ENCODE data around the gene LDLRAD4. TPM values are rescaled to one million over a fixed set of nuclear protein-coding genes. Genes with fewer than 3 reads are reported as not detected.
A peak's percentile ranks its signal among the peaks of the same experiment; 100 is the strongest.

LDLRAD4 gene
- total RNA-seq, 1 donor from 2014 or later: 20.4 TPM

DNA sequence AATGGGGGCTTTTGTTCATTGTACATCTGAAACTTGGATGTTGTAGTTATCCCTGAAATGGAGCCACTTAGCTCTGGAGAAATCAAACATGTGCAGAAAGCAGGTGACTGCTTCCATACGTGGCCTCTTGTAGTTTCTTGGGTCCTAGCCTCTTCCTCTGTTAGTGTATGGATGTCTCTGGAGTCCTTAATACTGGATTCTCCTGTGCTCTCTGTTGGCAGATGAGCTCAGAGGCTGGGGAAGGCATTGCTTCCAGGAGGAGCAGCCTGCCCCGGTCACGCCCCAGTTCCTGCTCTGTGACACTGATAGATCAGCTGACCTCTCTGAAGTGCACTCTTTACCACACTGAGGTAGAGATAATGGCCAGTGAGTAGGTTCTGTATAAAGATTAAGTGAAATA, 176.2 kb downstream of the LDLRAD4 start:
- TF ChIP-seq, protein P1, sequence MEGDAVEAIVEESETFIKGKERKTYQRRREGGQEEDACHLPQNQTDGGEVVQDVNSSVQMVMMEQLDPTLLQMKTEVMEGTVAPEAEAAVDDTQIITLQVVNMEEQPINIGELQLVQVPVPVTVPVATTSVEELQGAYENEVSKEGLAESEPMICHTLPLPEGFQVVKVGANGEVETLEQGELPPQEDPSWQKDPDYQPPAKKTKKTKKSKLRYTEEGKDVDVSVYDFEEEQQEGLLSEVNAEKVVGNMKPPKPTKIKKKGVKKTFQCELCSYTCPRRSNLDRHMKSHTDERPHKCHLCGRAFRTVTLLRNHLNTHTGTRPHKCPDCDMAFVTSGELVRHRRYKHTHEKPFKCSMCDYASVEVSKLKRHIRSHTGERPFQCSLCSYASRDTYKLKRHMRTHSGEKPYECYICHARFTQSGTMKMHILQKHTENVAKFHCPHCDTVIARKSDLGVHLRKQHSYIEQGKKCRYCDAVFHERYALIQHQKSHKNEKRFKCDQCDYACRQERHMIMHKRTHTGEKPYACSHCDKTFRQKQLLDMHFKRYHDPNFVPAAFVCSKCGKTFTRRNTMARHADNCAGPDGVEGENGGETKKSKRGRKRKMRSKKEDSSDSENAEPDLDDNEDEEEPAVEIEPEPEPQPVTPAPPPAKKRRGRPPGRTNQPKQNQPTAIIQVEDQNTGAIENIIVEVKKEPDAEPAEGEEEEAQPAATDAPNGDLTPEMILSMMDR (IDR thresholded peaks at IDR 0.05): no peak
- Mint-ChIP-seq H3K36me3 (ENCODE audit: unreplicated experiment) (no peaks in the 10 kb centered on the region), H3K4me1 (ENCODE audit: unreplicated experiment) (no peaks in the 10 kb centered on the region), H3K27me3 (ENCODE audit: unreplicated experiment) (peaks cover 18% of the 10 kb centered on the region), H3K9me3 (ENCODE audit: unreplicated experiment) (no peaks in the 10 kb centered on the region), H3K4me3 (ENCODE audit: unreplicated experiment) (no peak overlapping the region), H3K27ac (ENCODE audit: unreplicated experiment) (no peak overlapping the region)
- peak; percentile 59 for DNase-seq (ENCODE audit: extremely low spot score, unreplicated experiment)

DNA sequence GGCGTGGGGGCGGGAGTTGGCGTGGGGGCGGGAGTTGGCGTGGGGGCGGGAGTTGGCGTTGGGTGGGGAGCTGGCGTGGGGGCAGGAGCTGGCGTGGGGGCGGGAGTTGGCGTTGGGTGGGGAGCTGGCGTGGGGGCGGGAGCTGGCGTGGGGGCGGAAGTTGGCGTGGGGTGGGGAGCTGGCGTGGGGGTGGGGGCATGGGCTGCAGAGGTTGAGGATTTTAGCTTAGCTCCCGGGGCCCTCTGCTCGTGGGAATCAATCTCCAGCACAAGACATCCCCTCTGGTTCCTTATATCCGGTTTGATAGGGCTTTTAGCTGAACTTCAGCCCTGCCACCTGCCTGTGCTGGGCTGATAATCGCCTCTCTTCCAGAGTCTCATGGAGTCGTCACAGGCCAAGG, 177.0 kb downstream of the LDLRAD4 start:
- no peak overlapping the region for H3K4me3 Mint-ChIP-seq (ENCODE audit: unreplicated experiment)
- DNase-seq (ENCODE audit: extremely low spot score, unreplicated experiment): peak; percentile 53
- H3K9me3 Mint-ChIP-seq (ENCODE audit: unreplicated experiment): no peaks in the 10 kb centered on the region
- no peaks in the 10 kb centered on the region for H3K36me3 Mint-ChIP-seq (ENCODE audit: unreplicated experiment)
- H3K27ac Mint-ChIP-seq (ENCODE audit: unreplicated experiment): no peak overlapping the region
- TF ChIP-seq, protein P1 (IDR thresholded peaks at IDR 0.05): no peak
- H3K27me3 Mint-ChIP-seq (ENCODE audit: unreplicated experiment): peaks cover 18% of the 10 kb centered on the region
- no peaks in the 10 kb centered on the region for H3K4me1 Mint-ChIP-seq (ENCODE audit: unreplicated experiment)

DNA sequence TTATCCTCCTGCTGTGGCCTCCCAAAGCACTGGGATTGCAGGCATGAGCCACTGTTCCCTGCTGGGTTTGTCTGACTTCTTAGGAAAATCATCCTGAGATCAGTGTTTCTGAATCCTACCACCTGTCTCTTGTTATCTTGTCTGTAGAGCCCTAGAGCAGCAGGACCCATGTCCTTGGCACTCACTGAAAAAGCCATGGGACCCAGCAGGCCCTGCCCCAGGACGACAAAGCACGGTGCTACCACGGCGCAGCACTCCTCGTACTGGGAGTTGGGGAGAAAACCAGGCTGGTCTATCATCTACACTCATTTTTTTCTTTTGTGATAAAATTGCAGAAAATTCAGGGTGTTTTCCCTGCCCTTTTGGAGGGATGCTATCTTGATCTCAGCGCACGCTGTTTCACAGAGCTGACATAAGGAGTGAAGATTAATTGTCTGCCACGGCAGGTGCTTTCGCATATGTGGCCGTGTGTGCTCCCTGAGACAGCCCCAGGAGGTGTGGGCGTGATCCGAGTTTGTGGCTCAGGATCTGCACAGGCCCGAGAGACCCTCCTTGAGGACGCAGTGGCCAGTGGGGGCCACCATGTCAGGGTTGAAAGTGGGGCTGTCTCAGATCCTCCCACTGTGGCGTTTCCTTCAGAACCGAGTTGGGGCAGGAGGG, 179.1 kb downstream of the LDLRAD4 start:
- no peak overlapping the region for H3K27ac Mint-ChIP-seq (ENCODE audit: unreplicated experiment)
- no peaks in the 10 kb centered on the region for H3K36me3 Mint-ChIP-seq (ENCODE audit: unreplicated experiment)
- no peaks in the 10 kb centered on the region for H3K4me1 Mint-ChIP-seq (ENCODE audit: unreplicated experiment)
- no peak overlapping the region for H3K4me3 Mint-ChIP-seq (ENCODE audit: unreplicated experiment)
- DNase-seq (ENCODE audit: extremely low spot score, unreplicated experiment): peak; percentile 77
- TF ChIP-seq, protein P1 (IDR thresholded peaks at IDR 0.05): no peak
- H3K9me3 Mint-ChIP-seq (ENCODE audit: unreplicated experiment): no peaks in the 10 kb centered on the region
- peaks cover 15% of the 10 kb centered on the region for H3K27me3 Mint-ChIP-seq (ENCODE audit: unreplicated experiment)

DNA sequence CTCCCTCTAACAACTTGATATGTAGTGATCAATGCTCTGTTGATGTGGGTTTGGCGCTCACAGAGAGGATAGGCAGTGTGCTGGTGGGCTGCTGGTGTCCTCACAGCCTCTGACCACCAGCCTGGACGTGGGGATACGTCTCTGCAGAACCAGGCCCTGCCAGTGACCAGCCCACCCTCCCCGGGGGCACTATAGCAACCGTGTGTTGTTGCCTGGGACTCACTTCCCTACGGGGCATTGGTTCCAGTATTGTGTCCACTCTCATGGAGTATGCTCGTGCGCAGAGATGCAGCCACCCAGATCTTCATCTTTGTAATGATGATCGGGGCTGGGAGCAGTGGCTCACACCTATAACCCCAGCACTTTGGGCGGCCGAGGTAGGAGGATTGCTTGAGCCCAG, 180.1 kb downstream of the LDLRAD4 start:
- Mint-ChIP-seq H3K36me3 (ENCODE audit: unreplicated experiment) (no peaks in the 10 kb centered on the region), H3K9me3 (ENCODE audit: unreplicated experiment) (no peaks in the 10 kb centered on the region), H3K27me3 (ENCODE audit: unreplicated experiment) (peaks cover 6% of the 10 kb centered on the region), H3K4me1 (ENCODE audit: unreplicated experiment) (no peaks in the 10 kb centered on the region), H3K4me3 (ENCODE audit: unreplicated experiment) (no peak overlapping the region), H3K27ac (ENCODE audit: unreplicated experiment) (no peak overlapping the region)
- DNase-seq (ENCODE audit: extremely low spot score, unreplicated experiment): peak; percentile 54
- TF ChIP-seq, protein P1 (IDR thresholded peaks at IDR 0.05): no peak

DNA sequence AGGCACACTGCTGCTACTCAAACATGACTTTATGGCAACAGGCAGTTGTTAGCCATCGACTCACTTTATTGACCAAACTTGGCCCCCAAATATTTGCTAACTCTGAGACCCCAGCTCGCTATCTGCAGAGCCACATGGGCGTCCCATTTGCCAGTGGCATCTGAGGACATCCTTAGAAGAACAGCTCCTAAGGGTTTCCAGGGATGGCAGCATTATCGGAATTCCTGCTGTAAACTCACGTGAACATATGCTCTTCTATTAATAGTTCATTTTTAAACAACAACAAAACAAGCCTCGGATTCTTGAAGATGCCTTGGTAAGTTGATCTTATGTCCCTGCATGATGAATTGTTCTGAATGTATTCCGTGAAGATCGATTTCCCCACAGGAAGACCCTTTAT, 181.0 kb downstream of the LDLRAD4 start:
- TF ChIP-seq, protein P1 (IDR thresholded peaks at IDR 0.05): no peak
- H3K9me3 Mint-ChIP-seq (ENCODE audit: unreplicated experiment): no peaks in the 10 kb centered on the region
- H3K4me3 Mint-ChIP-seq (ENCODE audit: unreplicated experiment): no peak overlapping the region
- H3K27me3 Mint-ChIP-seq (ENCODE audit: unreplicated experiment): no peaks in the 10 kb centered on the region
- H3K27ac Mint-ChIP-seq (ENCODE audit: unreplicated experiment): no peak overlapping the region
- no peaks in the 10 kb centered on the region for H3K4me1 Mint-ChIP-seq (ENCODE audit: unreplicated experiment)
- no peak for DNase-seq (ENCODE audit: extremely low spot score, unreplicated experiment)
- no peaks in the 10 kb centered on the region for H3K36me3 Mint-ChIP-seq (ENCODE audit: unreplicated experiment)
